A673 (cell line): ENCODE data around the gene MEIKIN. TPM values are rescaled to one million over a fixed set of nuclear protein-coding genes. Genes with fewer than 3 reads are reported as not detected.

Source experiments
- BruUV-seq: library from RNA; stranded (reverse); fragments of 400-500 nt; replicated peaks from 2 replicates; lab custom pipeline; 2021; lab: Mats Ljungman, UMichigan
- CTCF ChIA-PET: fragments of 300-600 bp; sonication (Branson Sonifier 250); formaldehyde crosslinking; loops from one replicate; lab custom pipeline; 2022; ENCODE audit warnings: antibody characterized with exemption; lab: Charles Lee
- POLR2A ChIA-PET: fragments of 300-600 bp; sonication (Branson Sonifier 250); formaldehyde crosslinking; loops from one replicate; lab custom pipeline; 2022; ENCODE audit warnings: antibody characterized with exemption; ENCODE audit not compliant: low non-redundant PET; lab: Charles Lee
- DNase-seq: peaks from one replicate; pipeline ENCODE4 v3.0.0-alpha.2; 2015; ENCODE audit warnings: low spot score
- H3K27ac ChIP-seq: fragments of 200-600 bp; sonication (generic); 2 replicates; pipeline ENCODE4 v1.5.1; 2016; ENCODE audit warnings: mixed run types, low read depth, mild to moderate bottlenecking, mixed read lengths, antibody characterized with exemption, low read length; ENCODE audit not compliant: poor library complexity, severe bottlenecking
- H3K27me3 ChIP-seq: fragments of 200-600 bp; sonication (generic); replicated peaks from 2 replicates; pipeline ENCODE4 v1.6.1; 2017; ENCODE audit warnings: mixed run types, low read depth, mild to moderate bottlenecking, mixed read lengths, antibody characterized with exemption, low read length; ENCODE audit not compliant: insufficient read depth, poor library complexity
- H3K36me3 ChIP-seq: fragments of 200-600 bp; sonication (generic); 2 replicates; pipeline ENCODE4 v1.6.1; 2016; ENCODE audit warnings: mixed run types, mild to moderate bottlenecking, mixed read lengths, antibody characterized with exemption, low read length; ENCODE audit not compliant: insufficient read depth, poor library complexity, severe bottlenecking
- H3K4me1 ChIP-seq: fragments of 200-600 bp; sonication (generic); 2 replicates; pipeline ENCODE4 v1.6.1; 2017; ENCODE audit warnings: mixed run types, mild to moderate bottlenecking, mixed read lengths, antibody characterized with exemption, low read length; ENCODE audit not compliant: insufficient read depth, poor library complexity, severe bottlenecking
- H3K4me3 ChIP-seq: fragments of 200-600 bp; sonication (generic); 2 replicates; pipeline ENCODE4 v1.5.1; 2016; ENCODE audit warnings: low read depth, mixed run types, mild to moderate bottlenecking, mixed read lengths, low read length; ENCODE audit not compliant: poor library complexity, severe bottlenecking
- H3K9me3 ChIP-seq: fragments of 200-600 bp; sonication (generic); 2 replicates; pipeline ENCODE4 v1.6.1; 2016; ENCODE audit warnings: mixed run types, low read depth, mild to moderate bottlenecking, mixed read lengths, antibody characterized with exemption, low read length; ENCODE audit not compliant: poor library complexity, severe bottlenecking
- CTCF ChIP-seq: fragments of 300-800, 200-600 bp; sonication (generic); conservative IDR thresholded peaks from 2 replicates; pipeline ENCODE4 v1.5.1; 2017; ENCODE audit warnings: low read depth, mild to moderate bottlenecking, antibody characterized with exemption, low read length, moderate library complexity, mixed read lengths
- EZH2 ChIP-seq: fragments of 200-600 bp; sonication (generic); IDR thresholded peaks from 2 replicates; pipeline ENCODE4 v1.6.1; 2017; ENCODE audit warnings: borderline replicate concordance, low read depth, mild to moderate bottlenecking, mixed read lengths, antibody characterized with exemption, low read length; ENCODE audit not compliant: poor library complexity, severe bottlenecking
- intact Hi-C: fragments of 100-400 bp; cut with micrococcal nuclease; formaldehyde crosslinking; loops from one replicate; pipeline ENCODE4 v1.10.0; 2022; ENCODE audit not compliant: unreplicated experiment
- total RNA-seq: library from RNA; stranded (reverse); gene quantifications from 2 replicates; pipeline ENCODE4 v1.2.3, GENCODE V29; 2021

MEIKIN gene
- total RNA-seq, 1 experiment from 2014 or later, result not detected

- TF ChIP-seq EZH2 (no peak), CTCF (no peak)
Measured at GRCh38 chr5:131795879-131796792, 149.3 kb downstream of the MEIKIN start.

GRCh38 chr5:131795228-131795627, 150.2 kb downstream of the MEIKIN start:
- H3K4me1 ChIP-seq, result peaks cover 13% of the 10 kb centered on the region
- H3K27me3 ChIP-seq, result no peaks in the 10 kb centered on the region
- no peak overlapping the region for H3K27ac ChIP-seq
- peak overlapping the region; percentile 99 for H3K4me3 ChIP-seq
- no TSS peak for BruUV-seq
- TF ChIP-seq EZH2, result no peak
- TF ChIP-seq CTCF, result no peak
- CTCF ChIA-PET, result no interaction called here
- intact Hi-C loops, result loop anchor here (5.0 kb wide), 1 partner anchor 158 kb away; the partner anchor contains the start of gene RAPGEF6
- POLR2A ChIA-PET, result no interaction called here
- H3K9me3 ChIP-seq, result no peaks in the 10 kb centered on the region
- no peak for DNase-seq
- H3K36me3 ChIP-seq, result no peaks in the 10 kb centered on the region

More at GRCh38 chr5:131795879-131796792, 149.3 kb downstream of the MEIKIN start:
- intact Hi-C loops, result loop anchor here (5.0 kb wide), 1 partner anchor 159 kb away; the partner anchor contains the start of gene RAPGEF6
- peak; percentile 32 for DNase-seq
- Histone ChIP-seq H3K4me3 (peak overlapping the region; percentile 99), H3K27me3 (no peaks in the 10 kb centered on the region), H3K9me3 (no peaks in the 10 kb centered on the region), H3K27ac (peak overlapping the region; percentile 94), H3K36me3 (no peaks in the 10 kb centered on the region), H3K4me1 (peaks cover 13% of the 10 kb centered on the region)
- ChIA-PET POLR2A (no interaction called here), CTCF (no interaction called here)
- no TSS peak for BruUV-seq

- Histone ChIP-seq H3K4me1 (peaks cover 13% of the 10 kb centered on the region), H3K36me3 (no peaks in the 10 kb centered on the region), H3K4me3 (no peak overlapping the region), H3K27ac (no peak overlapping the region), H3K27me3 (no peaks in the 10 kb centered on the region), H3K9me3 (no peaks in the 10 kb centered on the region)
- ChIA-PET CTCF (no interaction called here), POLR2A (no interaction called here)
- no peak for TF ChIP-seq CTCF
- no peak for TF ChIP-seq EZH2
- BruUV-seq, result no TSS peak
- no peak for DNase-seq
- intact Hi-C loops, result no loop called here
Measured at GRCh38 chr5:131794586-131794985, 150.9 kb downstream of the MEIKIN start.
